Right cardiac atrium (tissue), 5 donors: ENCODE measurements around the gene ATP9A. TPM values are rescaled to one million over a fixed set of nuclear protein-coding genes. Genes with fewer than 3 reads are reported as not detected.
"Not testable (repeated sequence)": the region's sequence is repeated elsewhere in the genome, so short reads cannot be mapped to it uniquely, and the experiment has no call there.

Experiments
- ATAC-seq, 2 donors: fragments of 200-7000 bp; cut with Tn5 transposase; one replicate each; pipeline versions ENCODE4 v1.8.0 to v1.9.1; 2020; ENCODE audit warnings: moderate library complexity in 2 of 2, mild to moderate bottlenecking in 1 of 2
- DNase-seq, 3 donors: peaks; one replicate each; pipeline ENCODE4 v3.0.0-alpha.2; 2020
- H3K27ac ChIP-seq: one replicate; pipeline ENCODE4 v1.5.1; 2013; ENCODE audit warnings: mild to moderate bottlenecking, low read length, control low read depth, moderate library complexity
- H3K27me3 ChIP-seq: one replicate; pipeline ENCODE4 v1.6.1; 2013; ENCODE audit not compliant: control insufficient read depth, insufficient read depth
- H3K4me1 ChIP-seq: one replicate; pipeline ENCODE4 v1.6.1; 2013; ENCODE audit warnings: low read length; ENCODE audit not compliant: control insufficient read depth, insufficient read depth
- H3K4me3 ChIP-seq: one replicate; pipeline ENCODE4 v1.5.1; 2013; ENCODE audit warnings: low read length, control low read depth
- H3K9me3 ChIP-seq: one replicate; pipeline ENCODE4 v1.6.1; 2013; ENCODE audit warnings: low read length; ENCODE audit not compliant: control insufficient read depth
- WGBS: extraction: QIAGEN DNeasy Blood & Tissue Kit; methylation state at CpG from one replicate; pipeline ENCODE4 v1.1.7; 2013; 5-methylcytosine and 5-hydroxymethylcytosine counted together
- intact Hi-C, 4 donors: fragments of 100-400 bp; cut with DNase I; formaldehyde crosslinking; loops; one replicate each; pipeline versions ENCODE4 v1.11.0 to v1.14.0; 2022 to 2023
- long read RNA-seq, 4 donors: library from polyadenylated mRNA; unstranded; transcript quantifications; one replicate each; pipeline ENCODE4 v2.0.0, GENCODE V29; 2020 to 2021
- polyA plus RNA-seq: library from polyadenylated mRNA; stranded (reverse); fragments of 200-250 nt; gene quantifications from one replicate; pipeline ENCODE4 v1.2.3, GENCODE V29; 2013
- total RNA-seq, 4 donors: library from RNA; stranded (reverse); fragmentation: NEBNext Ultra II Directional; extraction: Animal tissue kit (Norgen Biotek cat#: 25700); gene quantifications; one replicate each; pipeline ENCODE4 v1.2.1, GENCODE V29; 2021
- donor health status: healthy with polysubstance abuse.
- donor health status: DM: no; HTN: yes; CAD: no.
- donor health status: DM: no; HTN: no; CAD: no.
- donor health status: DM: no; HTN: yes; CAD: no; lungs with severe emphysema.
- donor health status: DM: yes; HTN: yes; CAD: no.

Gene ATP9A, protein sequence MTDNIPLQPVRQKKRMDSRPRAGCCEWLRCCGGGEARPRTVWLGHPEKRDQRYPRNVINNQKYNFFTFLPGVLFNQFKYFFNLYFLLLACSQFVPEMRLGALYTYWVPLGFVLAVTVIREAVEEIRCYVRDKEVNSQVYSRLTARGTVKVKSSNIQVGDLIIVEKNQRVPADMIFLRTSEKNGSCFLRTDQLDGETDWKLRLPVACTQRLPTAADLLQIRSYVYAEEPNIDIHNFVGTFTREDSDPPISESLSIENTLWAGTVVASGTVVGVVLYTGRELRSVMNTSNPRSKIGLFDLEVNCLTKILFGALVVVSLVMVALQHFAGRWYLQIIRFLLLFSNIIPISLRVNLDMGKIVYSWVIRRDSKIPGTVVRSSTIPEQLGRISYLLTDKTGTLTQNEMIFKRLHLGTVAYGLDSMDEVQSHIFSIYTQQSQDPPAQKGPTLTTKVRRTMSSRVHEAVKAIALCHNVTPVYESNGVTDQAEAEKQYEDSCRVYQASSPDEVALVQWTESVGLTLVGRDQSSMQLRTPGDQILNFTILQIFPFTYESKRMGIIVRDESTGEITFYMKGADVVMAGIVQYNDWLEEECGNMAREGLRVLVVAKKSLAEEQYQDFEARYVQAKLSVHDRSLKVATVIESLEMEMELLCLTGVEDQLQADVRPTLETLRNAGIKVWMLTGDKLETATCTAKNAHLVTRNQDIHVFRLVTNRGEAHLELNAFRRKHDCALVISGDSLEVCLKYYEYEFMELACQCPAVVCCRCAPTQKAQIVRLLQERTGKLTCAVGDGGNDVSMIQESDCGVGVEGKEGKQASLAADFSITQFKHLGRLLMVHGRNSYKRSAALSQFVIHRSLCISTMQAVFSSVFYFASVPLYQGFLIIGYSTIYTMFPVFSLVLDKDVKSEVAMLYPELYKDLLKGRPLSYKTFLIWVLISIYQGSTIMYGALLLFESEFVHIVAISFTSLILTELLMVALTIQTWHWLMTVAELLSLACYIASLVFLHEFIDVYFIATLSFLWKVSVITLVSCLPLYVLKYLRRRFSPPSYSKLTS
- total RNA-seq (10 to 100 TPM; 18.4 to 23.9 (median 19.9) TPM), polyA plus RNA-seq (6.2 TPM)
- long read RNA-seq, donor 1, full-length matches to known transcripts = 10 of 23 reads
- long read RNA-seq, donor 1, partial matches to known transcripts = 3 of 23 reads
- long read RNA-seq, donor 1, other reads (novel, unspliced or antisense) = 10 of 23 reads
- long read RNA-seq, donor 2, full-length matches to known transcripts = 2 of 5 reads
- long read RNA-seq, donor 2, partial matches to known transcripts = 0 of 5 reads
- long read RNA-seq, donor 2, other reads (novel, unspliced or antisense) = 3 of 5 reads
- long read RNA-seq, donor 3, full-length matches to known transcripts = 1 of 11 reads
- long read RNA-seq, donor 3, partial matches to known transcripts = 4 of 11 reads
- long read RNA-seq, donor 3, other reads (novel, unspliced or antisense) = 6 of 11 reads
- long read RNA-seq, donor 4, full-length matches to known transcripts = 6 of 14 reads
- long read RNA-seq, donor 4, partial matches to known transcripts = 3 of 14 reads
- long read RNA-seq, donor 4, other reads (novel, unspliced or antisense) = 5 of 14 reads

DNA sequence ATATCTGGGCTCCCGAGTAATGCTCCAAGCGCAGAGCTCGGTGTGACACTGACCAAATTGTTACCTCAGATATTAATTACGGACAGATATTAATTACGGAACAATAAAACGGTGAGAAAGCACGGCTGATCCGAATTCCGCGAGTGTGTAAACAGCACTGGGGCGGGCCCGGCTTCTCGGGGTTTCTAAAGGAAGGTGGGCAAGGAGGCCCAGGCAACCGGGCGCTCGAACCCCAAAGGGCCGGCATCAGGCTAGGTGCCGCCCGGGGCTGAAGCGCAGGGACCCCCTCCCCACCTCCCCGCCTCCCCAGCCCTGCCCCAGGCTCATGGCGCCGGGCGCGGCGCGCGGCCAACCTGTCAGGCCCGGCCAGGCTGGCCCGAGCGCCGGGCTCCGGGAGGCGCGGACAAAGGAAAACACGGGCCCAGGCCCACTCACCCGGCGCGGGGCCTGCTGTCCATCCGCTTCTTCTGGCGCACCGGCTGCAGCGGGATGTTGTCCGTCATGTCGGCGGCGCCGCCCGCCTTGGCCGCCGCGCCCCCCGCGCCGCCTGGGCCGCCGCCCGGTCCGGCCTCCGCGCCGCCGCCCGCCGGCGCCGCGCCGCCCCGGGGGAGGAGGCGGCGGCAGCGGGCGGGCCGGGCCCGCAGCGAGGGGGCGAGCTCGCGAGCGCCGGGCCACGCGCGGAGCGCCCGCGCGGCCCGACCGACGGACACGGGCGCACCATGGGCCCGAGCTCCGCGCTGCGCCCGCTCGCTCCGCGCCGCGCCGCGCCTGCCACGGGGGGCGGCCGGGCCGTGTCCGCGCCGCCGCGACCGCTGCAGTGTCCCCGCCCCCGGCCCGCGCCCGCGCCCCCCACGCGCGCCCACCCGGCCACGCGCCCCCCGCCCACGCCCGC lies at the start of gene ATP9A:
TSS of gene ATP9A (minus strand) at position 524 of the 892 bp plus-strand sequence. CDS start at position 503, 21 bp downstream.
- Histone ChIP-seq H3K27me3 (no peaks in the 10 kb centered on the region), H3K9me3 (no peaks in the 10 kb centered on the region), H3K4me1 (no peaks in the 10 kb centered on the region), H3K27ac (no peak within 1 kb of the TSS), H3K4me3 (peak within 1 kb of the TSS; percentile 100)
- ATAC-seq (peak; percentile 59 to 71), DNase-seq (peak; percentile 33 to 81 (median 76))
- intact Hi-C loops = no loop called here
- under 1% methylated on average over 115 of the region's 131 CpGs for WGBS

DNA sequence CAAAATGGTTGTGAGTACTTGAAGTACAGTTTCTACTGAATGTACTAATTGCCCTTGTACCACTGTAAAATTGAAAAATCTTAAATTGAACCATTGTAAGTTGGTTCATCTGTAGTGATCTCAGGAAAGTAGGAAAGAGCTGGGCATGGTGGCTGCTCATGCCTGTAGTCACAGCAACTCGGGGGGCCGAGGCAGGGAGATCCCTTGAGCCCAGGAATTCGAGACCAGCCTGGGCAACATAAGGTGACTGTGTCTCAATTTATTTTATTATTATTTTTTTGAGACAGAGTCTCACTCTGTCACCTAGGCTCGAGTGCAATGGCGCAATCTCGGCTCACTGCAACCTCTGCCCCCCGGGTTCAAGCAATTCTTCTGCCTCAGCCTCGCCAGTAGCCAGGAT lies 48.7 kb upstream of the ATP9A start:
- ATAC-seq, intact Hi-C loops, DNase-seq, H3K4me1 ChIP-seq, H3K4me3 ChIP-seq, H3K27ac ChIP-seq, H3K9me3 ChIP-seq, H3K27me3 ChIP-seq: not testable (repeated sequence)
- 84% methylated on average over 8 of the region's 8 CpGs for WGBS

DNA sequence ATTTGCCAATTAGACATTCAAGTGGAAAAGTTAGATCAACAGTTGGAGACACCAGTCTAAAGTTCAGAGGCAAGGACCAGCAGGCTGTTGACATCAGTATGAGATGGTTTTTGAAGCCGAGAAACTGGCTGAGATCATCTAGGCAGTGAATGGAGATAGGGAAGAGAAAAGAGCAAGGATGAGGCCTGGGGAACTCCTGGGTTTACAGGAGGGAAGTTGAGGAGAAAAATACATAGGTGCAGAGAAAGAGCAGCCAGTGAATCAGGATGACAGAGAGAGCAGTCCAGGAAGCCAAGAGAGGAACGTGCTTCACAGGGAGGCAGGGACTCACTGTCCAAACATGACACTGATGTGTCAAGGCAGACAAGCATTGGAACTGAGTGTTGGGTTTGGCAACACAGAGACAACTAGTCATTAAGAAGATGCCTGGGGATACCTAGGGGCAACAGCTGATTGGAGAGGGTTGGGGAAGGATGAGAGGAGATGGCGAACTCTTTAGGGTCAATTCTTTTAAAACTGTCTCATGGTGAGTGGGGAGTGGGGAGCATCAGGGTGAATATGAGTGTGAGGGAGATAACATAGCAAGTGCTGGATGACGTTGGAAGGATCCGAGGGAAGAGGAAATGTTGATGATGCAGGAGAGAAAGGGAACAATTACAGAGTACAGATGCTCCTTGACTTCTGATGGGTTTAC lies 47.3 kb upstream of the ATP9A start:
- intact Hi-C loops = no loop called here
- ATAC-seq = no peak
- no peak overlapping the region for H3K27ac ChIP-seq
- 44% methylated on average over 5 of the region's 5 CpGs for WGBS
- no peaks in the 10 kb centered on the region for H3K27me3 ChIP-seq
- no peaks in the 10 kb centered on the region for H3K9me3 ChIP-seq
- no peak for DNase-seq
- H3K4me3 ChIP-seq = no peak overlapping the region
- H3K4me1 ChIP-seq = no peaks in the 10 kb centered on the region

DNA sequence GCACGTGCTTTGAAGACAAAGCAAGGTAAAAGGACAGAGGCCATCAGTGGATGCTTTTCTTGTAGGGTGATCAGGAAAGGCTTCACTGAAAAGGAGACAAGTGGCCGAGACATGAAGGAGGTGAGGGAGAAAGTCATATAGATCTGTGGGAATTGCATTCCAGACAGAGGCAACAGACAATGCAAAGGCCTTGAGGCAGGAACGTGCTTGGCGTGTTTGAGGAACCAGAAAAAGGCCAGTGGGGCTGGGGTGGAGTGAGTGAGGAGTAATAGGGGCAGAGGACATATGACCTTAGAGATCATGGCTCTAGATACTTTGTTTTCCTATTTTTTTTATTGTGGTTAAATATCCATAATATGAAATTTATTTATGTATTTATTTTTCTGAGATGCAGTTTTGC lies 44.7 kb upstream of the ATP9A start:
- Histone ChIP-seq H3K27ac (no peak overlapping the region), H3K9me3 (no peaks in the 10 kb centered on the region), H3K4me3 (no peak overlapping the region), H3K27me3 (no peaks in the 10 kb centered on the region), H3K4me1 (no peaks in the 10 kb centered on the region)
- no peak for DNase-seq
- intact Hi-C loops = no loop called here
- WGBS = 84% methylated on average over 4 of the region's 4 CpGs
- no peak for ATAC-seq

DNA sequence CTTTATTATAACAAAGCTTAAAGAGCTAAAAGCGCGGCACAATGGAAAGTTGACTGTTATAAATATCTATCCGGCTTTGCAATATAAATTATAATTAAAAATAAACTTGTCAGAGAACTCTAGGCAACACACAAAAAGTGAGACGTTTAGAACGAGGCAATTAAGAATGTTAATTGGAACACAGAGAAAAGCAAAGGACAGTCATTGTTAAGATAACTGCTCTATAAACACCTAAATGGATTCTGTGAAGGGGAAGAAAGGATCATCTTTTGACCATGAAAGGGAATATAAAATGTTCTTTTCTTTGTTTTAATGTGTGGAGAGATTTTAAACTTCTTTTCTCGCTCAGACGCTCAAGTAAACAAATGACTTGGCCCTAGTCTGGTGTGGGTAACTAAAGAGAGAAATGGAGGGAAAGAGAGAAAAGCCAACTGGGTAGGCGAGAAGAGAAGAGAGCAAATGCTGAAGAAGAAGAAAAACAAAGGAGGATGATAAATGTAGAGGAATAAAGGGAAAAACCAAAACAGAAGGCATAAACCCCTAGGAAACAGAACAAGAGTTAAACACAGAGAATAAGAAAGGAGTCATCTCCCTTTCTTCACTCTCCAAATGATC lies 43.4 kb upstream of the ATP9A start:
- DNase-seq = no peak
- WGBS = 69% methylated on average over 8 of the region's 8 CpGs
- Histone ChIP-seq H3K27me3 (no peaks in the 10 kb centered on the region), H3K4me3 (no peak overlapping the region), H3K4me1 (no peaks in the 10 kb centered on the region), H3K9me3 (no peaks in the 10 kb centered on the region), H3K27ac (no peak overlapping the region)
- intact Hi-C loops = no loop called here
- ATAC-seq = no peak

DNA sequence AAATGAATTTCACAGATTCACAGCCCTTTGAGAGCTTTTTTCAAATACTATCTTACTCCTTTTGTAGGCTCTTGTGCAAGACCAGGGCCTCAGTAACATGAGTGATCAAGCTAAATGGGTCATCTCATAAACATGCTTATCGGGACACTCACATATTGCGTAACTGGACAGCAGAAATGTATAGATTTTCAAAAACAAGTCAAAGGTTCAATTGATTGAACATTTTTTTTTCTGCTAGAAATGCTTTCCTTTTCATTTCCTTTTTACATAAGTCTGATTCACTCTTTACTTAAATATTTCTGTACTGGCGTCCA lies 42.8 kb upstream of the ATP9A start:
- WGBS = 82% methylated on average over 3 of the region's 3 CpGs
- Histone ChIP-seq H3K9me3 (no peaks in the 10 kb centered on the region), H3K27ac (no peak overlapping the region), H3K4me3 (no peak overlapping the region), H3K27me3 (no peaks in the 10 kb centered on the region), H3K4me1 (no peaks in the 10 kb centered on the region)
- no peak for DNase-seq
- no peak for ATAC-seq
- intact Hi-C loops = no loop called here

DNA sequence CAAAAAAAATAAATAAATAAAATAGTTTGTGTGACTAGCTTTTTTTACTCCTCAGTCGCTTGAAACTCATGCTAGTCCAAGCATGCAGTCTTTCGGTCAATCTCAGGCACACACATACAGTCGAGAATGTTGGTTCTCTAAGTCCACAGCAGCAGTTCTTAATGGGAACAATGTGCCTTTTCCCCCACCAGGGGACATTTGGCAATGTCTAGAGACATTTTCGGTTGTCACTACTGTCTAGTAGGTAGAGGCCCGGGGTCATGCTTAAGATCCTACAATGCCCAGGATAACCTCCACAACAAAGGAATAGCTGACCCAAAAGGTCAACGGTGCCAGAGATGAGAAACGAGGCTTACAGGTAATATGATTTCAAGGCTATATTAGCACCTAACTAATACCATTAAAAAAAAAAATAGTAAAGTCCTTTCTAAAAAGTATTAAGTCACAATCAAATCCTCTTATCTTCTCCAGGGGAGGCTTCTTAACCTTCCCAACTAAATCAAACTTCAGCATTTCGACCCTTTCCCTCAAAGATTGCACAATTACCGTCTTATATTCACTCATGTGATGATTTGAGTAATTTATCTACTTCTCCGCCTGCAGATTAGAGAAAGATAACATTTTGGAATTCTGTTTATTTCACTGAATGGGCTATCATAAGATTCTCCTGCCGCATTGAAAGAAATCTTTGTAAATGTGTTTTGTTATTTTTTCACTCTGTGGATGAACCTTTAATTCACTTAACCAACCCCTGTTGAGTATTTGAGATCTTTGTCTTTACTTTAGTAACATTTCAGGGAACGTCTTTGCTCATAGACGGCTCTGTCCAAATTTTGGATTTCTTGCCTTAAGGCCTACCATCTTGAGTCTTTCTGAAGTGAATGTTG lies 42.2 kb upstream of the ATP9A start:
- Histone ChIP-seq H3K4me1 (no peaks in the 10 kb centered on the region), H3K27ac (no peak overlapping the region), H3K9me3 (no peaks in the 10 kb centered on the region), H3K27me3 (no peaks in the 10 kb centered on the region), H3K4me3 (no peak overlapping the region)
- intact Hi-C loops = no loop called here
- no peak for ATAC-seq
- WGBS = 85% methylated on average over 13 of the region's 13 CpGs
- no peak for DNase-seq

DNA sequence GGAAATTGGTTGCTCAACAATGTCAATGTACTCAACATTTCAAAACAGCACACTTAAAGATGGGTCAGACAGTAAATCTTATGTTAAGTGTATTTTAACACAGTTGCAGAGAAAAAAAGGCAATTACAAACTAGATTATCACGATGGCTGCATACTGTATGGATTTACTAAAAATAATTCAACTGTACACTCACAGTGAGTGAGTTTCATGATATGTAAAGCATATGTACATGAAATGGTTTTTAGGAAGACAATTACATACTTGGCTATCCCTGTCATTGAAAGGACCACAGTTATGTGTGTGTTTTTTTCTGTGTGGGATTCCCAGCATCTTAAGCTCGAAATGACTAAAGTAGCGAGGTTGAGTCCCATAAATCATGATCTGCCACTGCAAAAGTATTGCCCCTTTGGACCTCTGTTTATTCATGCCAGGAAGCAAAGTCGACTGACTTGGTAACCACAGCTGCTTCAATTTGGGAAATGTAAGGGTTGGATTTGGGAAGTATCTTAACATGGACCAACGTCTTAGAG lies 39.6 kb upstream of the ATP9A start:
- WGBS = 78% methylated on average over 5 of the region's 5 CpGs

More for the DNA sequence above, 39.6 kb upstream of the ATP9A start:
- Histone ChIP-seq H3K4me1 (no peaks in the 10 kb centered on the region), H3K27me3 (no peaks in the 10 kb centered on the region), H3K4me3 (no peak overlapping the region), H3K9me3 (no peaks in the 10 kb centered on the region), H3K27ac (no peak overlapping the region)
- ATAC-seq (no peak), DNase-seq (no peak)
- intact Hi-C loops = no loop called here
